ENCODE results near the gene UBXN1. TPM values are rescaled to one million over a fixed set of nuclear protein-coding genes. Genes with fewer than 3 reads are reported as not detected.

Gene UBXN1
- total RNA-seq, 1 donor from 2014 or later, result 60.2 TPM

DNA sequence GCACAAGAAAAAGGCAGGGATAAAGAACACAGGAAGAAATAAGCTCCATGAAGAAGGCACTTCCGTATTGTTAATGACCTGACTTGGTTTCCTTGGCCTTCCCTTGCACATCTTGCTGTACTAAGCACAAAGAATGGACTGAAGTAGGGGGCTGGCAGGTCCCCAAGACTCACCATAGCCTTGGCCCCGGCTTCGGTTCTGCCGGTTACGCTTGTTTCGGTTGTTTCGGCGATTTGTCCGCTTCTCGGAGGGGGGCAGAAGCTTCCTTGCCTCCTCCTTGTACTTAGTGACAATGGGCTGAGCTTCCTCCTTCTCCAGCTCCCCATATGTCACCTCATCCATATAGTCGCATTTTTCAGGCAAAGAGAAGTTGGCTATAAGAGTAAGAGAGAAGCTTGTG, 37.9 kb upstream of the UBXN1 start:
- intact Hi-C loops (cut with DNase I), result no loop called here
- no peak overlapping the region for H3K27ac ChIP-seq
- no peak for DNase-seq (ENCODE audit: low spot score in 2 of 2)

DNA sequence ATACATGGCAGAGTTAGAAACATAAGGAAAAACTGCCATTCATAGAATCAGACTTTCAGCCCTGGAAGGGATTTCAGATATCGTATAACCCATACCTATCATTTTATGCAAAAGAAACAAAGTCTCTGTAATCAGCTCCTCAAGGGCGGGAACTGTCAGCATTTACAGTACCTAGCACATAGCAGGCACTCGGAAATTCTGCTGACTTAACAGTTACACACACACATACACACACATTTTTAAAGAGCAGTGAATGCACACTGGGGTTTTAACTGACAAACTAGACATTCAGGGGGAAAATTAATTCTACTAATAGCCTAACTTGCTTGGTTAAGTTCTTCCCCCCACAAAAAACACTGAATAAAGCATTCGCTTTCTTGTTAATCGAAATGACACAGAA, 37.3 kb upstream of the UBXN1 start:
- no peaks in the 10 kb centered on the region for H3K27me3 ChIP-seq
- no peak for DNase-seq (ENCODE audit: low spot score in 2 of 2)
- intact Hi-C loops (cut with DNase I), result no loop called here
- no peaks in the 10 kb centered on the region for H3K4me1 ChIP-seq
- no peak overlapping the region for H3K27ac ChIP-seq
- no peaks in the 10 kb centered on the region for H3K9me3 ChIP-seq
- TF ChIP-seq, protein P1, sequence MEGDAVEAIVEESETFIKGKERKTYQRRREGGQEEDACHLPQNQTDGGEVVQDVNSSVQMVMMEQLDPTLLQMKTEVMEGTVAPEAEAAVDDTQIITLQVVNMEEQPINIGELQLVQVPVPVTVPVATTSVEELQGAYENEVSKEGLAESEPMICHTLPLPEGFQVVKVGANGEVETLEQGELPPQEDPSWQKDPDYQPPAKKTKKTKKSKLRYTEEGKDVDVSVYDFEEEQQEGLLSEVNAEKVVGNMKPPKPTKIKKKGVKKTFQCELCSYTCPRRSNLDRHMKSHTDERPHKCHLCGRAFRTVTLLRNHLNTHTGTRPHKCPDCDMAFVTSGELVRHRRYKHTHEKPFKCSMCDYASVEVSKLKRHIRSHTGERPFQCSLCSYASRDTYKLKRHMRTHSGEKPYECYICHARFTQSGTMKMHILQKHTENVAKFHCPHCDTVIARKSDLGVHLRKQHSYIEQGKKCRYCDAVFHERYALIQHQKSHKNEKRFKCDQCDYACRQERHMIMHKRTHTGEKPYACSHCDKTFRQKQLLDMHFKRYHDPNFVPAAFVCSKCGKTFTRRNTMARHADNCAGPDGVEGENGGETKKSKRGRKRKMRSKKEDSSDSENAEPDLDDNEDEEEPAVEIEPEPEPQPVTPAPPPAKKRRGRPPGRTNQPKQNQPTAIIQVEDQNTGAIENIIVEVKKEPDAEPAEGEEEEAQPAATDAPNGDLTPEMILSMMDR (IDR thresholded peaks at IDR 0.05), result no peak
- H3K36me3 ChIP-seq, result peaks cover 89 to 97% of the 10 kb centered on the region in 2 donors
- H3K4me3 ChIP-seq, result no peak overlapping the region

More for the DNA sequence above, 37.9 kb upstream of the UBXN1 start:
- H3K4me1 ChIP-seq, result no peaks in the 10 kb centered on the region
- no peaks in the 10 kb centered on the region for H3K9me3 ChIP-seq
- H3K4me3 ChIP-seq, result no peak overlapping the region
- no peaks in the 10 kb centered on the region for H3K27me3 ChIP-seq
- TF ChIP-seq, protein P1 (IDR thresholded peaks at IDR 0.05), result no peak
- peaks cover 90 to 99% of the 10 kb centered on the region in 2 donors for H3K36me3 ChIP-seq

DNA sequence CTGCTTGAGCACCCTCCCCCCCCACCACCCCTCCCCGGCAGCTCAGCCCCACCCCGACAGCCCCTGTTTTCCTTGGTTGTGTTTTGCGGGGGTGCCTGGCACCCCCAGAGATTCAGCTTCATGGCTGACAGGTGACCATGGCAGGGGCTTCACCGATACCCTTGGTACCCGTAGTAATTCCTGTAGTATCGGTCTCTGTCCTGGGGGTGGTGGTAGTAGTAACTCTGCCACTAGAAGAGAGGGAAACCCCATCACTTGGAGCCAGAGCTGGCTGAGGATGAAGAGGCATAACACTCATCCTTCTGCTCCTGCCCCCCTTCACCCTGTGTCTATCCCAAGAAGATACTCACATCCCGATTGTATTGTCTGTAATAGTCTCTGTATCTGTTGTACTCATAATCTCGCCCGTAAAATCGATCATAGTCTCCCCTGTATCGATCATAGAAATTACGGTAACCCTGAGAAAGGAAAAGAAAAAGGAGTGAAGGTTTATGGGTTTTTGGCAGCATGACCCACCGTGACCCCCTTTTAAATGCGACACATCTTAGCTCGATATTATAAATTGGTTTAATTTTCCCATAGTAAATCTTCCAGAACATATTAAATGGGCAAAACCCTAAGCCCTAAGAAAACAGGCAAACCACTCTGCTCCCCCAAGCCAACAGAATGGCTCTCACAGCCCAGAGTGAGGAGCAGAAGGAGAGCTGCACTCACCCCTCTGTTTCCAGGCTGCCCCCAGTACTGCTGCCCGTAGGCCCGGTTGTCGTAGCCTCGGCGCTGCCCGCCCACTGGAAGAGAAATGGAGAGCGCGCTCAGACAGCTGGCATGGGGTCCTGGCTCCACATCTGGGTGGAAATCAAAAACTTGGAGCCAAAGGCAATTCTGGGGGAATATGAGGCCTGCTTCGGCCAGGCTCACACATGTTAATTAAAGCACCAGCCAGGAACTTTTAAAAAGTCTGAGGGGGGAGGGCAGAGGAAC, 36.6 kb upstream of the UBXN1 start:
- intact Hi-C loops (cut with DNase I), result no loop called here
- Histone ChIP-seq H3K27ac (no peak overlapping the region), H3K4me1 (no peaks in the 10 kb centered on the region), H3K4me3 (no peak overlapping the region), H3K9me3 (no peaks in the 10 kb centered on the region), H3K36me3 (peaks cover 84 to 94% of the 10 kb centered on the region in 2 donors), H3K27me3 (no peaks in the 10 kb centered on the region)
- DNase-seq (ENCODE audit: low spot score in 2 of 2), result no peak
- TF ChIP-seq, protein P1 (IDR thresholded peaks at IDR 0.05), result no peak

DNA sequence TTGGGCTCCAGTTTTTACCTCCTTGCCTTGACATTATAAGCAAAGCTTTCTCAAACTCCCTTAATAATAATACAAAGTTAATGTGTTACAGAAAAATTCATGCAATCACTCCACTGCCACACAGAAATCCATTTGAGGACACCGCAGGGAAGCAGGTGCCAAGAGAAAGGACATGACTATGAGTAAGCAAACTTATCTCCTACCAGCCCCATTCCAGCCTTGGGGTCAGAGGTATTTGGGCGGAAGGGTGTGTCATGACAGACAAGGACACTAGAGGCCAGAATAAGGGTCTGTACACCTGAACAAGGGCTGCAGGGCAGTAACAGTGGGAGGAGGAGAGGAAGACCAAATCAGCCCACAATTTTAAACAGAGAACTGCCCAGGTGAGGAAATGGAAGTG, 34.5 kb upstream of the UBXN1 start:
- H3K27ac ChIP-seq, result no peak overlapping the region
- H3K36me3 ChIP-seq, result peaks cover 64 to 76% of the 10 kb centered on the region in 2 donors
- DNase-seq (ENCODE audit: low spot score in 2 of 2), result no peak
- H3K9me3 ChIP-seq, result no peaks in the 10 kb centered on the region
- H3K4me3 ChIP-seq, result no peak overlapping the region
- no peaks in the 10 kb centered on the region for H3K27me3 ChIP-seq
- H3K4me1 ChIP-seq, result peaks cover 4 to 10% of the 10 kb centered on the region in 2 donors
- TF ChIP-seq, protein P1 (IDR thresholded peaks at IDR 0.05), result no peak
- intact Hi-C loops (cut with DNase I), result no loop called here

DNA sequence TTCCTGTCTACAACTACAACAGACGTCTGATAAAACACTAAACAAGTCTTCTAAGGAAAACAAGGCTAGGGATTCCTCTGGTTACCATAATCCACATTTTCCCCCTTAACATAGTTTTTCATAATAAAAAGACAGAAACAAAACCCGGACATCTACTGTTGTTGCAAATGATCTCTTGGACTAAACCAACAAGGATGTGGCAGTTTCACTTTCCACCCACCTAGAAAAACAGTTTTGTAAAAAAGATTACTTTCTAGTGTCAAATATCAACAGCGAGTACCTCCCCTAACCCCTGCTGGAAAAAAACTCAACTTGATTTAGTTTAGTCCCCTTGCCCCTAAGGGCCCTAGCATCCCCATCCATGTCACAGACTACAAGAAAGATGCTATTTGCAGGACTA, 34.0 kb upstream of the UBXN1 start:
- TF ChIP-seq, protein P1 (IDR thresholded peaks at IDR 0.05), result no peak
- Histone ChIP-seq H3K4me3 (no peak overlapping the region), H3K27me3 (no peaks in the 10 kb centered on the region), H3K27ac (no peak overlapping the region), H3K9me3 (no peaks in the 10 kb centered on the region), H3K36me3 (peaks cover 59 to 71% of the 10 kb centered on the region in 2 donors), H3K4me1 (peaks cover 4 to 13% of the 10 kb centered on the region in 2 donors)
- intact Hi-C loops (cut with DNase I), result no loop called here
- DNase-seq (ENCODE audit: low spot score in 2 of 2), result no peak
